HepG2 (cell line): ENCODE results near the gene FAM53B. TPM values are rescaled to one million over a fixed set of nuclear protein-coding genes. Genes with fewer than 3 reads are reported as not detected.
A peak's percentile ranks its signal among the peaks of the same experiment; 100 is the strongest.

Experiments
- EHMT2 ChIP-seq: fragments of 200-600 bp; sonication (generic); IDR thresholded peaks from 2 replicates; pipeline ENCODE4 v1.7.0; 2017; ENCODE audit warnings: antibody characterized with exemption, low read depth, low read length, borderline replicate concordance
- EP300 ChIP-seq, 3 experiments: sonication (generic) in 1 of 3; formaldehyde crosslinking in 1 of 3; IDR thresholded peaks; 2 replicates each; pipeline versions ENCODE4 v1.5.1 to v1.6.1; 2011 to 2020; ENCODE audit warnings: low read depth in 2 of 3, low read length in 2 of 3, borderline replicate concordance in 1 of 3, improper control_type of control experiment in 1 of 3, mild to moderate bottlenecking in 1 of 3, missing genetic modification reagents in 1 of 3, moderate library complexity in 1 of 3
- HNRNPH1 ChIP-seq: fragments of 200-400 bp; formaldehyde crosslinking; optimal IDR thresholded peaks from 2 replicates; pipeline ENCODE3; 2017; ENCODE audit warnings: mild to moderate bottlenecking, low read depth, low read length
- HNRNPLL ChIP-seq: fragments of 200-400 bp; formaldehyde crosslinking; IDR thresholded peaks from 2 replicates; pipeline ENCODE4 v1.6.1; 2017; ENCODE audit warnings: mild to moderate bottlenecking, low read depth, low read length; ENCODE audit not compliant: poor library complexity, severe bottlenecking
- KLF13 ChIP-seq: sonication (generic); formaldehyde crosslinking; IDR thresholded peaks from 2 replicates; pipeline ENCODE4 v1.4.0; 2020; ENCODE audit warnings: mild to moderate bottlenecking, missing genetic modification reagents
- NCOA5 ChIP-seq: sonication (generic); formaldehyde crosslinking; IDR thresholded peaks from 2 replicates; pipeline ENCODE4 v1.4.0; 2020; ENCODE audit warnings: missing genetic modification reagents
- RAD51 ChIP-seq: fragments of 450-650 bp; IDR thresholded peaks from 2 replicates; pipeline ENCODE4 v1.6.1; 2016; ENCODE audit warnings: borderline replicate concordance
- SNAPC5 ChIP-seq: sonication (generic); formaldehyde crosslinking; IDR thresholded peaks from 2 replicates; pipeline ENCODE4 v1.8.1; 2023; ENCODE audit warnings: mild to moderate bottlenecking, missing genetic modification reagents, borderline replicate concordance
- SPEN ChIP-seq: sonication (generic); formaldehyde crosslinking; IDR thresholded peaks from 2 replicates; pipeline ENCODE4 v1.5.1; 2020; ENCODE audit warnings: low read depth, mild to moderate bottlenecking, missing genetic modification reagents
- SRF ChIP-seq: IDR thresholded peaks from 2 replicates; pipeline ENCODE4 v1.6.1; 2011; ENCODE audit warnings: mild to moderate bottlenecking, low read depth, low read length, moderate library complexity
- TBX2 ChIP-seq: sonication (generic); formaldehyde crosslinking; IDR thresholded peaks from 2 replicates; pipeline ENCODE4 v1.5.0; 2020; ENCODE audit warnings: missing genetic modification reagents, mild to moderate bottlenecking, borderline replicate concordance
- ZFP36L2 ChIP-seq: sonication (generic); formaldehyde crosslinking; IDR thresholded peaks from 2 replicates; pipeline ENCODE4 v1.4.0; 2020; ENCODE audit warnings: missing genetic modification reagents
- ZNF616 ChIP-seq: sonication (generic); formaldehyde crosslinking; IDR thresholded peaks from 2 replicates; pipeline ENCODE4 v1.5.0; 2020; ENCODE audit warnings: low read depth, mild to moderate bottlenecking, missing genetic modification reagents
- ZNF652 ChIP-seq: IDR thresholded peaks from 2 replicates; pipeline ENCODE4 v1.6.1; 2016; ENCODE audit warnings: low read depth, borderline replicate concordance
- ZNF709 ChIP-seq: sonication (generic); formaldehyde crosslinking; IDR thresholded peaks from 2 replicates; pipeline ENCODE4 v1.5.0; 2020; ENCODE audit warnings: mild to moderate bottlenecking, missing genetic modification reagents
- polyA plus RNA-seq, 8 experiments: library from polyadenylated mRNA; depleted of rRNA in 3 of 8; stranded (reverse) in 7 of 8; unstranded in 1 of 8; fragments of >200 nt; fragmentation: Illumina TruSeq in 4 of 8; extraction: Trizol in 4 of 8; gene quantifications; 2 replicates each; pipeline versions ENCODE4 v1.2.1 to v1.2.3, GENCODE V29; 2011 to 2016; ENCODE audit warnings: low read depth in 4 of 8, missing spikeins in 1 of 8, mixed read lengths in 1 of 8; ENCODE audit not compliant: insufficient read depth in 1 of 8
- total RNA-seq, 5 experiments: library from RNA; depleted of rRNA; stranded (reverse); fragments of >200 nt; fragmentation: Illumina TruSeq; extraction: Trizol; gene quantifications; 2 replicates each; pipeline ENCODE4 v1.2.3, GENCODE V29; 2016; ENCODE audit warnings: low read depth in 1 of 5
- TF ChIP-seq, protein P1 (sequence below): sonication (generic); formaldehyde crosslinking; IDR thresholded peaks from 2 replicates; pipeline ENCODE4 v1.9.0; 2022; ENCODE audit warnings: low read depth, missing genetic modification reagents
- TF ChIP-seq, protein P2 (sequence below): sonication (generic); formaldehyde crosslinking; IDR thresholded peaks from 2 replicates; pipeline ENCODE4 v1.4.0; 2020; ENCODE audit warnings: missing genetic modification reagents, borderline replicate concordance
- TF ChIP-seq, protein P3 (sequence below): sonication (generic); formaldehyde crosslinking; IDR thresholded peaks from 2 replicates; pipeline ENCODE4 v1.5.0; 2020; ENCODE audit warnings: missing genetic modification reagents
- TF ChIP-seq, protein P4 (sequence below): sonication (generic); formaldehyde crosslinking; IDR thresholded peaks from 2 replicates; pipeline ENCODE4 v1.4.0; 2020; ENCODE audit warnings: missing genetic modification reagents

The FAM53B gene
- total and polyA plus RNA-seq, 2 of the 13 experiments (the other 11 are each of a cell fraction or from before 2014, with no cell fraction given): 6.4 to 19.3 TPM

GRCh38 chr10:124605856-124606812 is 138.0 kb downstream of the FAM53B start (continued):
- TF ChIP-seq, protein P1, sequence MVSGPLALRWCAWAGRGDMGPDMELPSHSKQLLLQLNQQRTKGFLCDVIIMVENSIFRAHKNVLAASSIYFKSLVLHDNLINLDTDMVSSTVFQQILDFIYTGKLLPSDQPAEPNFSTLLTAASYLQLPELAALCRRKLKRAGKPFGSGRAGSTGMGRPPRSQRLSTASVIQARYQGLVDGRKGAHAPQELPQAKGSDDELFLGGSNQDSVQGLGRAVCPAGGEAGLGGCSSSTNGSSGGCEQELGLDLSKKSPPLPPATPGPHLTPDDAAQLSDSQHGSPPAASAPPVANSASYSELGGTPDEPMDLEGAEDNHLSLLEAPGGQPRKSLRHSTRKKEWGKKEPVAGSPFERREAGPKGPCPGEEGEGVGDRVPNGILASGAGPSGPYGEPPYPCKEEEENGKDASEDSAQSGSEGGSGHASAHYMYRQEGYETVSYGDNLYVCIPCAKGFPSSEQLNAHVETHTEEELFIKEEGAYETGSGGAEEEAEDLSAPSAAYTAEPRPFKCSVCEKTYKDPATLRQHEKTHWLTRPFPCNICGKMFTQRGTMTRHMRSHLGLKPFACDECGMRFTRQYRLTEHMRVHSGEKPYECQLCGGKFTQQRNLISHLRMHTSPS (CRISPR knock-in tag): peak; percentile 82
- 0 out of 2 replicates have a peak, but pooled peaks have one; percentile 52 for TF ChIP-seq ZNF709 (CRISPR knock-in tag)
- no peak for TF ChIP-seq NCOA5 (CRISPR knock-in tag)
- no peak for TF ChIP-seq RAD51
- TF ChIP-seq KLF13: no peak
- peak; percentile 82 for TF ChIP-seq HNRNPH1
- no peak; the same call in 1 of the 2 replicates for TF ChIP-seq SRF
- peak; percentile 15 for TF ChIP-seq HNRNPLL
- no peak for TF ChIP-seq ZNF616 (CRISPR knock-in tag)
- no peak for TF ChIP-seq EP300 (IDR thresholded peaks at IDR 0.05; ENCODE audit: low read depth in 2 of 2, low read length in 2 of 2)
- TF ChIP-seq EP300 (CRISPR knock-in tag; IDR thresholded peaks at IDR 0.05; ENCODE audit: borderline replicate concordance): 0 out of 2 replicates have a peak, but pooled peaks have one; percentile 27
- TF ChIP-seq ZNF652: no peak
- peak; percentile 50; the same call in 1 of the 2 replicates for TF ChIP-seq SPEN (CRISPR knock-in tag)
- TF ChIP-seq, protein P2, sequence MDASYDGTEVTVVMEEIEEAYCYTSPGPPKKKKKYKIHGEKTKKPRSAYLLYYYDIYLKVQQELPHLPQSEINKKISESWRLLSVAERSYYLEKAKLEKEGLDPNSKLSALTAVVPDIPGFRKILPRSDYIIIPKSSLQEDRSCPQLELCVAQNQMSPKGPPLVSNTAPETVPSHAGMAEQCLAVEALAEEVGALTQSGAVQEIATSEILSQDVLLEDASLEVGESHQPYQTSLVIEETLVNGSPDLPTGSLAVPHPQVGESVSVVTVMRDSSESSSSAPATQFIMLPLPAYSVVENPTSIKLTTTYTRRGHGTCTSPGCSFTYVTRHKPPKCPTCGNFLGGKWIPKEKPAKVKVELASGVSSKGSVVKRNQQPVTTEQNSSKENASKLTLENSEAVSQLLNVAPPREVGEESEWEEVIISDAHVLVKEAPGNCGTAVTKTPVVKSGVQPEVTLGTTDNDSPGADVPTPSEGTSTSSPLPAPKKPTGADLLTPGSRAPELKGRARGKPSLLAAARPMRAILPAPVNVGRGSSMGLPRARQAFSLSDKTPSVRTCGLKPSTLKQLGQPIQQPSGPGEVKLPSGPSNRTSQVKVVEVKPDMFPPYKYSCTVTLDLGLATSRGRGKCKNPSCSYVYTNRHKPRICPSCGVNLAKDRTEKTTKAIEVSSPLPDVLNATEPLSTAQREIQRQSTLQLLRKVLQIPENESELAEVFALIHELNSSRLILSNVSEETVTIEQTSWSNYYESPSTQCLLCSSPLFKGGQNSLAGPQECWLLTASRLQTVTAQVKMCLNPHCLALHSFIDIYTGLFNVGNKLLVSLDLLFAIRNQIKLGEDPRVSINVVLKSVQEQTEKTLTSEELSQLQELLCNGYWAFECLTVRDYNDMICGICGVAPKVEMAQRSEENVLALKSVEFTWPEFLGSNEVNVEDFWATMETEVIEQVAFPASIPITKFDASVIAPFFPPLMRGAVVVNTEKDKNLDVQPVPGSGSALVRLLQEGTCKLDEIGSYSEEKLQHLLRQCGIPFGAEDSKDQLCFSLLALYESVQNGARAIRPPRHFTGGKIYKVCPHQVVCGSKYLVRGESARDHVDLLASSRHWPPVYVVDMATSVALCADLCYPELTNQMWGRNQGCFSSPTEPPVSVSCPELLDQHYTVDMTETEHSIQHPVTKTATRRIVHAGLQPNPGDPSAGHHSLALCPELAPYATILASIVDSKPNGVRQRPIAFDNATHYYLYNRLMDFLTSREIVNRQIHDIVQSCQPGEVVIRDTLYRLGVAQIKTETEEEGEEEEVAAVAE (CRISPR knock-in tag): no peak
- no peak for TF ChIP-seq EHMT2
- 0 out of 2 replicates have a peak, but pooled peaks have one; percentile 37 for TF ChIP-seq SNAPC5
- TF ChIP-seq, protein P3, sequence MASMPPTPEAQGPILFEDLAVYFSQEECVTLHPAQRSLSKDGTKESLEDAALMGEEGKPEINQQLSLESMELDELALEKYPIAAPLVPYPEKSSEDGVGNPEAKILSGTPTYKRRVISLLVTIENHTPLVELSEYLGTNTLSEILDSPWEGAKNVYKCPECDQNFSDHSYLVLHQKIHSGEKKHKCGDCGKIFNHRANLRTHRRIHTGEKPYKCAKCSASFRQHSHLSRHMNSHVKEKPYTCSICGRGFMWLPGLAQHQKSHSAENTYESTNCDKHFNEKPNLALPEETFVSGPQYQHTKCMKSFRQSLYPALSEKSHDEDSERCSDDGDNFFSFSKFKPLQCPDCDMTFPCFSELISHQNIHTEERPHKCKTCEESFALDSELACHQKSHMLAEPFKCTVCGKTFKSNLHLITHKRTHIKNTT (CRISPR knock-in tag): no peak
- peak; percentile 59; the same call in 1 of the 2 replicates for TF ChIP-seq TBX2 (CRISPR knock-in tag)
- TF ChIP-seq ZFP36L2 (CRISPR knock-in tag): no peak
- TF ChIP-seq, protein P4, sequence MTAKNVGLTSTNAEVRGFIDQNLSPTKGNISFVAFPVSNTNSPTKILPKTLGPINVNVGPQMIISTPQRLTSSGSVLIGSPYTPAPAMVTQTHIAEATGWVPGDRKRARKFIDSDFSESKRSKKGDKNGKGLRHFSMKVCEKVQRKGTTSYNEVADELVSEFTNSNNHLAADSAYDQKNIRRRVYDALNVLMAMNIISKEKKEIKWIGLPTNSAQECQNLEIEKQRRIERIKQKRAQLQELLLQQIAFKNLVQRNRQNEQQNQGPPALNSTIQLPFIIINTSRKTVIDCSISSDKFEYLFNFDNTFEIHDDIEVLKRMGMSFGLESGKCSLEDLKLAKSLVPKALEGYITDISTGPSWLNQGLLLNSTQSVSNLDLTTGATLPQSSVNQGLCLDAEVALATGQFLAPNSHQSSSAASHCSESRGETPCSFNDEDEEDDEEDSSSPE (CRISPR knock-in tag): no peak
